GM23338 (cell line): Measurements from ENCODE around the gene AKNAD1.

Experiments
- CREB1 ChIP-seq: fragments of 250-450 bp; sonication (Bioruptor Pico); IDR thresholded peaks from 2 replicates; pipeline ENCODE4 v1.5.0; 2020; ENCODE audit warnings: low read depth, mild to moderate bottlenecking, moderate library complexity
- EZH2 ChIP-seq: fragments of 200-600 bp; sonication (generic); IDR thresholded peaks from one replicate; pipeline ENCODE4 v1.8.0; 2017; ENCODE audit warnings: antibody characterized with exemption, mild to moderate bottlenecking, low read depth; ENCODE audit not compliant: unreplicated experiment
- EZH2phosphoT487 ChIP-seq: fragments of 200-600 bp; sonication (generic); IDR thresholded peaks from one replicate; pipeline ENCODE4 v1.8.1; 2018; ENCODE audit warnings: antibody characterized with exemption; ENCODE audit not compliant: unreplicated experiment
- JUNB ChIP-seq: IDR thresholded peaks from one replicate; pipeline ENCODE4 v1.6.1; 2016; ENCODE audit warnings: antibody characterized with exemption; ENCODE audit not compliant: unreplicated experiment
- POLR2AphosphoS5 ChIP-seq: IDR thresholded peaks from 2 replicates; pipeline ENCODE4 v1.6.1; 2016; ENCODE audit warnings: antibody characterized with exemption, low read depth
- STAT1 ChIP-seq: IDR thresholded peaks from one replicate; pipeline ENCODE4 v1.6.1; 2016; ENCODE audit warnings: antibody characterized with exemption; ENCODE audit not compliant: unreplicated experiment
- ZNF114 ChIP-seq: fragments of 250-450 bp; sonication (Bioruptor Pico); IDR thresholded peaks from 2 replicates; pipeline ENCODE4 v1.5.0; 2020; ENCODE audit warnings: mild to moderate bottlenecking, moderate library complexity
- TF ChIP-seq, protein P1 (sequence below), 2 experiments: fragments of 200-600 bp in 1 of 2; sonication (generic) in 1 of 2; conservative IDR thresholded peaks; 2 replicates each; pipeline versions ENCODE4 v1.5.1 to v1.6.1; 2016 to 2017; ENCODE audit warnings: antibody characterized with exemption in 2 of 2, low read depth in 2 of 2, mild to moderate bottlenecking in 2 of 2, moderate library complexity in 1 of 2
- TF ChIP-seq, protein P2 (sequence below): IDR thresholded peaks from one replicate; pipeline ENCODE4 v1.6.1; 2018; ENCODE audit warnings: antibody characterized with exemption; ENCODE audit not compliant: unreplicated experiment

DNA sequence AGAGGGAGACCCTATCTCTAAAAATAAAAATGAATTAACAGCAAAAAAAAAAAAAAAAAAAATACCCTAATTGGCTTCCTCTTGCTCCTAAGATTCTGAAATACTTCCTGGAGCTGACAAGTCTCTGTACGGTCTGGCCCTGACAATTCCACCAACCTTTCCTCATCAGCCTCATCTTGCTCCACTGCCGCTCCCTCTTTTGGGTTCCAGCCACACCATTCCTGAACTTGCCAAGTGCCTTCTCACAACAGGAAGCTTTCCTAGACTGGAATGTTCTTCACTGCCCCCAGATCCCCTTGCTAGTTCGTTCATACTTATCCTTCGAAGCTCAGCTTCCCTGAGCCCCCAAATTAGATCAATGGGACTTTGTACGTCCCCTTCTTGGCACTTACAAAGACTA lies 37.0 kb downstream of the AKNAD1 start:
- TF ChIP-seq CREB1: no peak
- TF ChIP-seq EZH2: no peak
- TF ChIP-seq, protein P1, sequence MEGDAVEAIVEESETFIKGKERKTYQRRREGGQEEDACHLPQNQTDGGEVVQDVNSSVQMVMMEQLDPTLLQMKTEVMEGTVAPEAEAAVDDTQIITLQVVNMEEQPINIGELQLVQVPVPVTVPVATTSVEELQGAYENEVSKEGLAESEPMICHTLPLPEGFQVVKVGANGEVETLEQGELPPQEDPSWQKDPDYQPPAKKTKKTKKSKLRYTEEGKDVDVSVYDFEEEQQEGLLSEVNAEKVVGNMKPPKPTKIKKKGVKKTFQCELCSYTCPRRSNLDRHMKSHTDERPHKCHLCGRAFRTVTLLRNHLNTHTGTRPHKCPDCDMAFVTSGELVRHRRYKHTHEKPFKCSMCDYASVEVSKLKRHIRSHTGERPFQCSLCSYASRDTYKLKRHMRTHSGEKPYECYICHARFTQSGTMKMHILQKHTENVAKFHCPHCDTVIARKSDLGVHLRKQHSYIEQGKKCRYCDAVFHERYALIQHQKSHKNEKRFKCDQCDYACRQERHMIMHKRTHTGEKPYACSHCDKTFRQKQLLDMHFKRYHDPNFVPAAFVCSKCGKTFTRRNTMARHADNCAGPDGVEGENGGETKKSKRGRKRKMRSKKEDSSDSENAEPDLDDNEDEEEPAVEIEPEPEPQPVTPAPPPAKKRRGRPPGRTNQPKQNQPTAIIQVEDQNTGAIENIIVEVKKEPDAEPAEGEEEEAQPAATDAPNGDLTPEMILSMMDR (conservative IDR thresholded peaks at IDR 0.05; ENCODE audit: low read depth in 2 of 2): no peak
- no peak for TF ChIP-seq POLR2AphosphoS5
- TF ChIP-seq EZH2phosphoT487: no peak
- TF ChIP-seq ZNF114 (CRISPR knock-in tag): no peak
- TF ChIP-seq, protein P2, sequence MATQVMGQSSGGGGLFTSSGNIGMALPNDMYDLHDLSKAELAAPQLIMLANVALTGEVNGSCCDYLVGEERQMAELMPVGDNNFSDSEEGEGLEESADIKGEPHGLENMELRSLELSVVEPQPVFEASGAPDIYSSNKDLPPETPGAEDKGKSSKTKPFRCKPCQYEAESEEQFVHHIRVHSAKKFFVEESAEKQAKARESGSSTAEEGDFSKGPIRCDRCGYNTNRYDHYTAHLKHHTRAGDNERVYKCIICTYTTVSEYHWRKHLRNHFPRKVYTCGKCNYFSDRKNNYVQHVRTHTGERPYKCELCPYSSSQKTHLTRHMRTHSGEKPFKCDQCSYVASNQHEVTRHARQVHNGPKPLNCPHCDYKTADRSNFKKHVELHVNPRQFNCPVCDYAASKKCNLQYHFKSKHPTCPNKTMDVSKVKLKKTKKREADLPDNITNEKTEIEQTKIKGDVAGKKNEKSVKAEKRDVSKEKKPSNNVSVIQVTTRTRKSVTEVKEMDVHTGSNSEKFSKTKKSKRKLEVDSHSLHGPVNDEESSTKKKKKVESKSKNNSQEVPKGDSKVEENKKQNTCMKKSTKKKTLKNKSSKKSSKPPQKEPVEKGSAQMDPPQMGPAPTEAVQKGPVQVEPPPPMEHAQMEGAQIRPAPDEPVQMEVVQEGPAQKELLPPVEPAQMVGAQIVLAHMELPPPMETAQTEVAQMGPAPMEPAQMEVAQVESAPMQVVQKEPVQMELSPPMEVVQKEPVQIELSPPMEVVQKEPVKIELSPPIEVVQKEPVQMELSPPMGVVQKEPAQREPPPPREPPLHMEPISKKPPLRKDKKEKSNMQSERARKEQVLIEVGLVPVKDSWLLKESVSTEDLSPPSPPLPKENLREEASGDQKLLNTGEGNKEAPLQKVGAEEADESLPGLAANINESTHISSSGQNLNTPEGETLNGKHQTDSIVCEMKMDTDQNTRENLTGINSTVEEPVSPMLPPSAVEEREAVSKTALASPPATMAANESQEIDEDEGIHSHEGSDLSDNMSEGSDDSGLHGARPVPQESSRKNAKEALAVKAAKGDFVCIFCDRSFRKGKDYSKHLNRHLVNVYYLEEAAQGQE: no peak
- no peak for TF ChIP-seq JUNB
- no peak for TF ChIP-seq STAT1
